GM19397 (cell line): Measurements from ENCODE around the gene CHST15.

Experiments
- ATAC-seq: cut with Tn5 transposase; IDR thresholded peaks from one replicate; pipeline ENCODE4 v1.9.1; 2021; ENCODE audit warnings: mild to moderate bottlenecking, moderate library complexity; ENCODE audit not compliant: unreplicated experiment

The CHST15 gene

GRCh38 chr10:124092860-124093773 lies at the start of gene CHST15:
Gene CHST15, minus strand, starts transcription at chr10:124093598. Its CDS starts 47,386 bp downstream, at chr10:124046212.
- peak; percentile 34 for ATAC-seq

GRCh38 chr10:124142960-124143359 lies 49.6 kb upstream of the CHST15 start:
- ATAC-seq, result no peak

GRCh38 chr10:124142006-124142739 lies 48.8 kb upstream of the CHST15 start:
- no peak for ATAC-seq

- ATAC-seq, result no peak
Measured at GRCh38 chr10:124138883-124139348, 45.5 kb upstream of the CHST15 start.

- no peak for ATAC-seq
Measured at GRCh38 chr10:124138195-124138882, 44.9 kb upstream of the CHST15 start.

GRCh38 chr10:124134251-124134893 lies 41.0 kb upstream of the CHST15 start:
- no peak for ATAC-seq

- ATAC-seq, result no peak
Measured at GRCh38 chr10:124132876-124133275, 39.5 kb upstream of the CHST15 start.

GRCh38 chr10:124132306-124132705 lies 38.9 kb upstream of the CHST15 start:
- no peak for ATAC-seq

GRCh38 chr10:124131172-124131571 lies 37.8 kb upstream of the CHST15 start:
- ATAC-seq, result no peak

- no peak for ATAC-seq
Measured at GRCh38 chr10:124130198-124130900, 37.0 kb upstream of the CHST15 start.

- no peak for ATAC-seq
Measured at GRCh38 chr10:124129471-124129870, 36.1 kb upstream of the CHST15 start.

- no peak for ATAC-seq
Measured at GRCh38 chr10:124128811-124129145, 35.4 kb upstream of the CHST15 start.

GRCh38 chr10:124127965-124128810 lies 34.8 kb upstream of the CHST15 start:
- ATAC-seq, result no peak

- no peak for ATAC-seq
Measured at GRCh38 chr10:124127563-124127962, 34.2 kb upstream of the CHST15 start.

GRCh38 chr10:124126983-124127385 lies 33.6 kb upstream of the CHST15 start:
- no peak for ATAC-seq

GRCh38 chr10:124126145-124126982 lies 33.0 kb upstream of the CHST15 start:
- no peak for ATAC-seq

GRCh38 chr10:124125305-124126116 lies 32.1 kb upstream of the CHST15 start:
- no peak for ATAC-seq

- no peak for ATAC-seq
Measured at GRCh38 chr10:124124769-124125161, 31.4 kb upstream of the CHST15 start.
